COLO829 (cell line): ENCODE results near the gene RAB8B.
A peak's percentile ranks its signal among the peaks of the same experiment; 100 is the strongest.
"Not testable (repeated sequence)": the region's sequence is repeated elsewhere in the genome, so short reads cannot be mapped to it uniquely, and the experiment has no call there.

ENCODE experiments used
- DNase-seq: peaks from one replicate; pipeline ENCODE4 v3.0.0; 2012; ENCODE audit warnings: low spot score

Gene RAB8B

GRCh38 chr15:63210151-63211091 lies 21.0 kb downstream of the RAB8B start:
- DNase-seq = no peak

GRCh38 chr15:63211092-63211490 lies 21.7 kb downstream of the RAB8B start:
- no peak for DNase-seq

GRCh38 chr15:63211549-63211948 lies 22.1 kb downstream of the RAB8B start:
- no peak for DNase-seq

DNA sequence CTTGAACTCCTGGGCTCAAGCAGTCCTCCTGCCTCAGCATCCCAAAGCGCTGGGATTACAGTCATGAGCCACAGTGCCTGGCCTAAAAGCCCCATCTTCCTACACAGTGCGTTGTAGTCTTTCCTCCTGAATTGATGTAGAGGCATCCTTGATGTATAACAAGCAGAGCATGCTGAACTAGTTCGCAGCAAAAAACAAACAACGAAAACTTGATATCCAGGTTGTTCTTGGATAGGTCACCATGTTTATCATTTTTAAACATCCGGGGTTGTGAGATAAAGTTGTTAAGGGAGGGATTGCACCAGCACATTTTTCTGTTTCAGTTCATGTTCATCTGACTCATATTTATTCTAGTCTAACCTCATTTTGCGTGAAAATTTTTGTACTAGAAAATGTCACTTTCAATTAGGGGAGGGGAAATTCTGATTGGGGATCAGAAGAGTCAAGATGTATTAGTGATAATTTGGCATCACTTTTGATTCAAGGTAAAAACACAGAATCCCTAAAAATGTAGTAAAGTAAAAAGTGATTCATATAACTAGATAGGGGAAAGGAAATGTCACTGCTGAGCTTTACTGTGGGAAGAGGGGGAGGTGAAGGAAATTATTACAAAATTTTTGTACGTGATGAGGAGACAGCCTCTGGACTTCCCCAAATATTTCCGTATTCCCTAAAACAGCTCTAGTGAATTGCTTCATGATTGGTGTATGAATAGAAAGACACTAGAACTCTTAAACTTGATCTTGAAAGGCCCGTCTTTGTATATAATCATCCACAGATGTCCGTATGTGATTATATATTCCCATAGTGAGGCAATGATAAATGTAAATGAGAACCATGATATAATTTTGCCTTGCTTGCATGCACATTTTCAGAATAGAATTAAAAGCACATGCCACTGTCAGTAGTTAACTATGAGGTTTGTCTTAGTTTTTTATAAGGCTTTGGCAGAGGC lies 22.9 kb downstream of the RAB8B start:
- no peak for DNase-seq

- DNase-seq = no peak
Measured at GRCh38 chr15:63218100-63218808, 28.8 kb downstream of the RAB8B start.

GRCh38 chr15:63219196-63219710 lies 29.8 kb downstream of the RAB8B start:
- DNase-seq = no peak

- no peak for DNase-seq
Measured at GRCh38 chr15:63221346-63221745, 31.9 kb downstream of the RAB8B start.

GRCh38 chr15:63223463-63223862 lies 34.1 kb downstream of the RAB8B start:
- no peak for DNase-seq

DNA sequence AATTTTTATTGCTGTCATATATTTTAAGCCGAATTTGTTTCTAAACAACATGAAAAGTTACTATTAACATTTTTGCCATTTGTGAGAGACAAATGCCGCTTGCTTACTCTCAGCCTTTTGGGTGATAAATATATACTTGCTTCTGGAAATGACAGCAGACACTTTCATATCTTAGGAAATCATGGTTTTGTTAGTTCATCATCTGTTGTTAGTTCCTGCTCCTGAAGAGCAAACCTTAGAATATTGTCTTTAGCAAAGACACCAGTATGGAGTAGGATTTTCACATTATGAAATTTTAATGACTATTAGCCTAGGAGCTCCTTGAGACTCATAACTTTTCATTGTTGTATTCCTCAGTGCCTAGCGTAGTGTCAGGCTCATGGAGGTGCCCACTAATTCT lies 36.0 kb downstream of the RAB8B start:
- DNase-seq = no peak

DNA sequence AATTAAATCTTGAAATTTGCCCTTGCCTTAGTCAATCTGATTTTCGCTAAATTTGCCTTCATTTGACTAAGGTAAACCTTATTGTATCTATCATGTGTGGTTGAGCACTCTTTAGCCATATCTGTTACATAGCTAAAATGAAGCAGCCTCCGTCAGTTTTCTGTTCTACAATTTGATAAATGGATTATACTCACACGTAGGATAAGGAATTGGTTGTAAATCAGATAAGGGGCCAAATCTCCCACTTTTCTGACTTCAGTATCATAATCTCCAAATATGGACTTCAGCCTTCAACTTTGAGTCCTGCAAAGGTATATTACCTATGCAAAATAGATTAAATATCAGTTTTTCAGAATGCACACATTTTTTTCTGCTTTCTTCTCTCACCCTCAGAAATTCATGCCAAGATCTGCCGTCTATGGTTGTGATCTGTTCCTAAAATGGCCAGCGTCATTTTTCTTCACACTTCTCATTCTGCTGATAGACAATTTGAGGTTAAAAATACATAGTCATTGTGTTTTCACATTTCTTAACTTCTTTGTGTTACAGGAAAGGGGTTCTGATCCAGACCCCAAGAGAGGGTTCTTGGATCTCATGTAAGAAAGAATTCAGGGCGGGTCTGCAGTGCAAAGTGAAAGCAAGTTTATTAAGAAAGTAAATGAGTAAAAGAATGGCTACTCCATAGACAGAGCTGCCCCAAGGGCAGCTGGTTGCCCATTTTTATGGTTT lies 36.9 kb downstream of the RAB8B start:
- DNase-seq = no peak

DNA sequence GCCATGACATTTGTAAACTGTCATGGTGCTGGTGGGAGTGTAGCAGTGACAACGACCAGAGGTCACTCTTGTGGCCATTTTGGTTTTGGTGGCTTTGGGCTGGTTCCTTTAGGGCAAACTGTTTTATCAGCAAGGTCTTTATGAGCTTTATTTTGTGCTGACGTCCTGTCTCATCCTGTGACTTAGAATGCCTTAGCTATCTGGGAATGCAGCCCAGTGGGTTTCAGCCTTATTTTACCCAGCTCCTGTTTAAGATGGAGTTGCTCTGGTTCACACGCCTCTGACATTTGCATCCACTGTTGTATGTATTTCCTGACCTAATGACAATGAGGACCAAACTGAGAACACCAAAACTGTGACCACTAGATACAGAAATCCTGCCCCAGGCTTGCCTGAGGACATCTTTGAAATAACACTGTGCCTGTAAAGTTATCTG lies 37.6 kb downstream of the RAB8B start:
- DNase-seq = no peak

DNA sequence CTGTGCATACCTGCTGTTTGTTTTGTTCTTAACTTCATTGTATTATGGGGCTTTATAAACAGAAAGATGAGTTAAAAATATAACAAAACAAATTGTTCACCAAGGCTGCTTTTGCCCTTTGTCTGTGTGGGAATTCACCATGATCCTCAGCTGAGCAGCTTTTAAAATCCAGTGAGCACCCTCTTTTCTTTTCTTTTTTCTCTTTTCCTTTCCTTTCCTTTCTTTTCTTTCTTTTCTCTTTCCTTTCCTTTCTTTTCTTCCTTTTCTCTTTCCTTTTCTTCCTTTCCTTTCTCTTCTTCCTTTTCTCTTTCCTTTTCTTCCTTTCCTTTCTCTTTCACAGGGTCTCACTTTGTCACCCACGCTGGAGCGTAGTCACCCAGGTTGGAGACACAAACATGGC lies 38.3 kb downstream of the RAB8B start:
- DNase-seq = no peak

DNA sequence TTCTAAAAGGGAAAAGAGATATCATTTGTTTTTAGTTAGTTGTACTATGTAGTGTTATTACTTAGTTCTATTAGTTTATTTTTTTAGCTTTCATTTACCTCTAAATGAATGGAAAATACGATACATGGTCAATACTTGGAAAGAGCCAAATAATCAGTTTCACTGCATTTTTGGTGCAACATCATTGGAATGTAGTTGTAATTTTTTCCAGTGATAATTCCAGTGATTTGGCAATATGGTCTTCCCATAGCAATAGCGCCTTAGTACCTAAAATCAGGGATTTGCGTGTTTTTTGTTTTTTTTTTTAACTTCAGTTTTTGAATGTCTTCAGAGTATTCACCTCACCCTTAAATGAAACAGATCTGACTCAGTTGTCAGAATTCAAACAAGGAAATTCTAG lies 41.8 kb downstream of the RAB8B start:
- no peak for DNase-seq

- DNase-seq = no peak
Measured at GRCh38 chr15:63231706-63232105, 42.3 kb downstream of the RAB8B start.

- DNase-seq = no peak
Measured at GRCh38 chr15:63232405-63232804, 43.0 kb downstream of the RAB8B start.

DNA sequence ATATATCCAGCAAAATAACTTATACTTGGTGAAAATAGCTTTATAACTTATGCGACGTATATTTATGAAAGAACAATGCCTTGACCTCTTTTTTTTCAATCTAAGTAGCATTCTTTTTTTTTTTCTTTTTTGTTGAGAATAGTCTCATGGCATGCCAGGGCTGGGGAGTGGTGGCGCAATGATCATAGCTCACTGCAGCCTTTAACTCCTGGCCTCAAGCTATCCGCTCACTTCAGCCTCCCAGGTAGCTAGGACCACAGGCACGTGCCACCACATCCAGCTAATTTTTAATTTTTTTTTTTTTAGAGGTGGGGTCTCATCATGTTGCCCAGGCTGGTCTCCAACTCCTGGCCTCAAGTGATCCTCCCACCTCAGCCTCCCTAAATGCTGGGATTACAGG lies 43.5 kb downstream of the RAB8B start:
- DNase-seq = no peak

DNA sequence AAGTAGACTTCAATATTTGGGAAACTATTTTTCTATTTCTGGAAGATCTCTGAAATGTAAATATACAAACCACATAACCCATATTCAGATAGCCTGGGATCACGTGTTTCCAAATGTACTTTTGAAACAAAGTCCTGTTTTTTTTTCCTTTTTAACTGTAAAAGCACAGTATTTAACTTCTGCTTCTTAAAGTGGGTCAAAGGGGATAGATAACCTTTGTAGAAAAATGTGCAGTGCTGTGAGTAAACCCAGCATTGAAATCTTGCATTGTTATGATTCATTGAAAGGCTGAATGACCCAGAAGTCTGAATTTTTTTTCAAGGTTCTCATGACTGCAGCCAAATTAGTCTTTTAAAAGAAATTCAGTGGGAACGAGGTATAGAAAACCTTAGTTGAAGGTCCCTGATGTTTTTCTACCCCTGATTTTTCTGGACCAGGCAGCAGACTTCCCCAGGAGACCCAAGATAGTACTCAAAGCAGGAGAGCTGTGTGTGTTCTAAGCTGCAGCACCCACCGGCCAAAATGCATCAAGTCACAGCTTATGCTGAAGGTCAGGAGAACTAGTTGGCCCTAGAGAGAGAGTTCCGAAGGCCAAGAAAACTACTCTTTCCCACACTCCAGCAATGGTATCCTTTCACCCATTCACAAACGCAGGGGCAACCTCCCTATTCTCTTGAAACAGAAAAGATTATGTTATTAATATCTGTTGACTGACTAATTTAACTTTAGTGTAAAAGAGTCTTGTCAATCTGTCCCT lies 44.4 kb downstream of the RAB8B start:
- DNase-seq = peak; percentile 39

DNA sequence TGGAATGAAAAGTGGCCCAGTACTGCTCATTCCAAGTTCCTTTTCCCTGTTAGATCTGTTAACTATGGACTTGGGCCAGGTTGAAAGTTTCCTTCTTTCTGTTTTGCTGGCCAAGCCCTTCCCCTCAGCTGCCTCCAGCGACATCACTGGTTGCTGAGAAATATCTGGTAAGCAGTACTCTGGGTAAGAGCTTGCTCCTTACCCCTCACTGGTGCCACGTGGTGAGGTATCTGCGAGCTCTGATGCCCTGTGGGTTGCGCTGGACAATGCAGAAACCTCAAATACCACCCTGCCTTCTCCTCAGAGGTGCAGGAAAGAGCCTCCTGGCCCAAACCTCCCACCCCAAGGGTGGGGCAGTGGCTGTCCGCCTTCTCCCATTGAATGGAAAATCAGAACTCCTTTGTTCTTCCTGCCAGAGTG lies 45.1 kb downstream of the RAB8B start:
- DNase-seq = no peak

DNA sequence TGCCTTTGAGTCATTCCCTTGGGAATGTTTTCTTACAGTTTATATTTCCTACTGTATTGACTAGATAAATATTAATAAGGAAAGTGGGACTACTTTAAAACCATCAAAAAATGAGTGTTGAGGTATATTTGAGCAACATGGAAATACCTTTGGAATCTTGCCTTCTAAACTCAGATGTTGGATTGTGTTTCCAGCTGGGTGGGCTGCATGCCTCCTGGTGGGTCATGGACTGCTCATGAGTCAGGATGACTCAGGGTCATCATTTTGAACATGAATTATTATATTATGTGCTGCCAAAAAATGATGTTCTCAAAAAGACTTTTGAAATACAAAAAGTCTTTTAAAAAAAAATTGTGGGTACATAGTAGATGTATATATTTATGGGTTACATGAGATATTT lies 46.9 kb downstream of the RAB8B start:
- DNase-seq = no peak

- not testable (repeated sequence) for DNase-seq
Measured at GRCh38 chr15:63237086-63237485, 47.7 kb downstream of the RAB8B start.
